ENCODE data around the gene KRTAP5-5.

KRTAP5-5 gene

GRCh38 chr11:1676229-1676740 is 46.7 kb downstream of the KRTAP5-5 start:
- H3K4me3 ChIP-seq (ENCODE audit: insufficient read depth, low read depth, low read length): no peak overlapping the region
- no peaks in the 10 kb centered on the region for H3K9me3 ChIP-seq (ENCODE audit: control insufficient read depth, low read length)
- peaks cover 2% of the 10 kb centered on the region for H3K4me1 ChIP-seq (ENCODE audit: control insufficient read depth, insufficient read depth, low read length)
- WGBS, 2 experiments: 87 to 92% methylated on average over 4 to 6 of the region's 7 CpGs
- H3K27me3 ChIP-seq (ENCODE audit: control insufficient read depth, insufficient read depth, low read length, poor library complexity, severe bottlenecking): no peaks in the 10 kb centered on the region
- H3K36me3 ChIP-seq (ENCODE audit: control insufficient read depth, insufficient read depth, low read length): no peaks in the 10 kb centered on the region
- no peak overlapping the region for H3K27ac ChIP-seq (ENCODE audit: insufficient read depth, low read depth, low read length, poor library complexity, severe bottlenecking)

DNA sequence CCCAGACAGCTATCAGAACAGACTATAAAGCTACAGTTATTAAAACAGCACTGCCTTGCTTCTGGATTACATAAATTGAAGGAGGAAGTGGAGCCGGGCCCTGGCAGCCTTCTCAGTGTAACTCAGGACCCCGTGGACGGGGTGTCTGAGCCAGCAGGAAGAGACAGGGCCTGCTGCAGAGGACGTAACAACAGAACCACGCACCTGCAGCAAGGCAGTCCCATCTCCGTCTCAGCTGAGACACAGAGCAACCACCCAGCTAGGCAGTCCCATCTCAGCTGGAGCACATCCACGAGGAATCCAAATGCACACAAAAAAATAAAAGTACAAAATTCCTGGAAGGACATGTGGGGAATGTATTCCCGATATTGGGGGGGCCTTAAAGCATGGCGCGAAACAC is 50.3 kb downstream of the KRTAP5-5 start:
- no peaks in the 10 kb centered on the region for H3K27me3 ChIP-seq (ENCODE audit: control insufficient read depth, insufficient read depth, low read length, poor library complexity, severe bottlenecking)
- no peak overlapping the region for H3K27ac ChIP-seq (ENCODE audit: insufficient read depth, low read depth, low read length, poor library complexity, severe bottlenecking)
- WGBS, 2 experiments: 88 to 89% methylated on average over 10 of the region's 10 CpGs
- H3K4me3 ChIP-seq (ENCODE audit: insufficient read depth, low read depth, low read length): no peak overlapping the region
- no peaks in the 10 kb centered on the region for H3K36me3 ChIP-seq (ENCODE audit: control insufficient read depth, insufficient read depth, low read length)
- H3K9me3 ChIP-seq (ENCODE audit: control insufficient read depth, low read length): no peaks in the 10 kb centered on the region
- H3K4me1 ChIP-seq (ENCODE audit: control insufficient read depth, insufficient read depth, low read length): no peaks in the 10 kb centered on the region
